GM12878 (cell line): ENCODE measurements around the gene QSOX1. TPM values are rescaled to one million over a fixed set of nuclear protein-coding genes. Genes with fewer than 3 reads are reported as not detected.

Experiments
- BCL11A ChIP-seq: IDR thresholded peaks from 2 replicates; pipeline ENCODE4 v1.6.1; 2011; ENCODE audit warnings: low read depth, low read length
- BRCA1 ChIP-seq: IDR thresholded peaks from 2 replicates; pipeline ENCODE4 v1.6.1; 2011; ENCODE audit warnings: low read depth, low read length, improper control_type of control experiment
- FOS ChIP-seq: IDR thresholded peaks from 3 replicates; pipeline ENCODE4 v1.6.1; 2011; ENCODE audit warnings: borderline replicate concordance; ENCODE audit not compliant: insufficient read length; ENCODE audit errors: extremely low read depth
- HDAC6 ChIP-seq: fragments of 200-600 bp; sonication (generic); IDR thresholded peaks from one replicate; pipeline ENCODE4 v1.8.0; 2017; ENCODE audit warnings: antibody characterized with exemption; ENCODE audit not compliant: unreplicated experiment
- NFIC ChIP-seq: IDR thresholded peaks from 2 replicates; pipeline ENCODE4 v1.6.1; 2012; ENCODE audit warnings: low read depth, mild to moderate bottlenecking, inconsistent platforms, low read length, moderate library complexity
- NR2C2 ChIP-seq: IDR thresholded peaks from 2 replicates; pipeline ENCODE4 v1.6.1; 2011; ENCODE audit warnings: borderline replicate concordance, low read depth; ENCODE audit not compliant: control insufficient read depth, insufficient read length
- POLR2AphosphoS5 ChIP-seq: IDR thresholded peaks from 2 replicates; pipeline ENCODE4 v1.6.1; 2011; ENCODE audit warnings: mild to moderate bottlenecking, low read length, inconsistent platforms
- RAD51 ChIP-seq: fragments of 450-650 bp; IDR thresholded peaks from 2 replicates; pipeline ENCODE4 v1.6.1; 2016; ENCODE audit warnings: moderate library complexity, mild to moderate bottlenecking, inconsistent platforms
- SMAD5 ChIP-seq: IDR thresholded peaks from 2 replicates; pipeline ENCODE4 v1.6.1; 2016; ENCODE audit warnings: antibody characterized with exemption, low read depth
- polyA plus RNA-seq, 11 experiments: library from polyadenylated mRNA; depleted of rRNA in 4 of 11; unstranded in 6 of 11; stranded (reverse) in 5 of 11; fragments of >200 nt; fragmentation: Nextera tagmentation in 4 of 11; fragmentation: Illumina TruSeq in 1 of 11; extraction: Ambion mirVana in 4 of 11; extraction: Trizol in 1 of 11; gene quantifications; 1 replicate in 1 of 11; 2 replicates in 10 of 11; pipeline versions ENCODE4 v1.2.1 to v1.2.3, GENCODE V29; 2011 to 2016; ENCODE audit warnings: inconsistent platforms in 2 of 11, missing spikeins in 2 of 11, low read depth in 1 of 11
- total RNA-seq, 4 experiments: library from RNA; depleted of rRNA in 3 of 4; stranded (reverse); fragments of >200 nt in 3 of 4; fragmentation: Illumina TruSeq in 1 of 4; extraction: Trizol in 1 of 4; gene quantifications; 2 replicates each; pipeline versions ENCODE4 v1.2.1 to v1.2.3, GENCODE V29; 2013 to 2021
- TF ChIP-seq, protein P1 (sequence below): fragments of 450-650 bp; IDR thresholded peaks from 2 replicates; pipeline ENCODE4 v1.6.1; 2018; ENCODE audit warnings: mild to moderate bottlenecking, low read depth, moderate library complexity; ENCODE audit not compliant: partially characterized antibody
- TF ChIP-seq, protein P2 (sequence below): fragments of 450-650 bp; IDR thresholded peaks from 2 replicates; pipeline ENCODE4 v1.6.1; 2017; ENCODE audit warnings: antibody characterized with exemption, mild to moderate bottlenecking, moderate library complexity
- TF ChIP-seq, protein P3 (sequence below): fragments of 450-650 bp; IDR thresholded peaks from 2 replicates; pipeline ENCODE4 v1.6.1; 2017; ENCODE audit warnings: low read depth, mild to moderate bottlenecking, moderate library complexity

The QSOX1 gene
- total and polyA plus RNA-seq, 10 of the 15 experiments (the other 5 are each of a cell fraction or from before 2014, with no cell fraction given): 1.8 to 31.3 (median 11.2) TPM

DNA sequence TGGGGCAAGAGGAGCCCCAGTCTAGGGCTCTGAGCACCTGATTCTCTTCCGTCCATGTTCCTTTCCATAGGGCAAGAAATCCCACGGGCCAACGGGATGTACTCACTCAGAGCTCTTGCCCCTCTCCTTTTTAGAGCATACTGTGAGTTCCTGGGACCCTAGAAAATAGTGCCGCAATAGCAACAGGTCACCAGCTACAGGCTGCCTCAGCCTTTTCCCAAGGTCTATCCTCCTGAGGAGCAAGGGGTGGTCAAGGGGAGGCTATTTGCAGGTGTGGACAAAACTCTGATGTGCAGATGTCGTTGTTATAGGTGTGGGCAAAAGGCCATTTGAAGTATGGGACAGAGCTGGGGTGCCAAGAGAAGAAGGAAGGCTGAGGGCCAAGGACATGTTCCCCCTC is 1.6 kb upstream of the QSOX1 start (continued):
- TF ChIP-seq, protein P1, sequence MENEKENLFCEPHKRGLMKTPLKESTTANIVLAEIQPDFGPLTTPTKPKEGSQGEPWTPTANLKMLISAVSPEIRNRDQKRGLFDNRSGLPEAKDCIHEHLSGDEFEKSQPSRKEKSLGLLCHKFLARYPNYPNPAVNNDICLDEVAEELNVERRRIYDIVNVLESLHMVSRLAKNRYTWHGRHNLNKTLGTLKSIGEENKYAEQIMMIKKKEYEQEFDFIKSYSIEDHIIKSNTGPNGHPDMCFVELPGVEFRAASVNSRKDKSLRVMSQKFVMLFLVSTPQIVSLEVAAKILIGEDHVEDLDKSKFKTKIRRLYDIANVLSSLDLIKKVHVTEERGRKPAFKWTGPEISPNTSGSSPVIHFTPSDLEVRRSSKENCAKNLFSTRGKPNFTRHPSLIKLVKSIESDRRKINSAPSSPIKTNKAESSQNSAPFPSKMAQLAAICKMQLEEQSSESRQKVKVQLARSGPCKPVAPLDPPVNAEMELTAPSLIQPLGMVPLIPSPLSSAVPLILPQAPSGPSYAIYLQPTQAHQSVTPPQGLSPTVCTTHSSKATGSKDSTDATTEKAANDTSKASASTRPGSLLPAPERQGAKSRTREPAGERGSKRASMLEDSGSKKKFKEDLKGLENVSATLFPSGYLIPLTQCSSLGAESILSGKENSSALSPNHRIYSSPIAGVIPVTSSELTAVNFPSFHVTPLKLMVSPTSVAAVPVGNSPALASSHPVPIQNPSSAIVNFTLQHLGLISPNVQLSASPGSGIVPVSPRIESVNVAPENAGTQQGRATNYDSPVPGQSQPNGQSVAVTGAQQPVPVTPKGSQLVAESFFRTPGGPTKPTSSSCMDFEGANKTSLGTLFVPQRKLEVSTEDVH: no peak
- TF ChIP-seq POLR2AphosphoS5 (no peak), HDAC6 (no peak), NFIC (no peak), BCL11A (no peak), RAD51 (no peak), NR2C2 (no peak), SMAD5 (no peak), FOS (no peak), BRCA1 (no peak)
- TF ChIP-seq, protein P2, sequence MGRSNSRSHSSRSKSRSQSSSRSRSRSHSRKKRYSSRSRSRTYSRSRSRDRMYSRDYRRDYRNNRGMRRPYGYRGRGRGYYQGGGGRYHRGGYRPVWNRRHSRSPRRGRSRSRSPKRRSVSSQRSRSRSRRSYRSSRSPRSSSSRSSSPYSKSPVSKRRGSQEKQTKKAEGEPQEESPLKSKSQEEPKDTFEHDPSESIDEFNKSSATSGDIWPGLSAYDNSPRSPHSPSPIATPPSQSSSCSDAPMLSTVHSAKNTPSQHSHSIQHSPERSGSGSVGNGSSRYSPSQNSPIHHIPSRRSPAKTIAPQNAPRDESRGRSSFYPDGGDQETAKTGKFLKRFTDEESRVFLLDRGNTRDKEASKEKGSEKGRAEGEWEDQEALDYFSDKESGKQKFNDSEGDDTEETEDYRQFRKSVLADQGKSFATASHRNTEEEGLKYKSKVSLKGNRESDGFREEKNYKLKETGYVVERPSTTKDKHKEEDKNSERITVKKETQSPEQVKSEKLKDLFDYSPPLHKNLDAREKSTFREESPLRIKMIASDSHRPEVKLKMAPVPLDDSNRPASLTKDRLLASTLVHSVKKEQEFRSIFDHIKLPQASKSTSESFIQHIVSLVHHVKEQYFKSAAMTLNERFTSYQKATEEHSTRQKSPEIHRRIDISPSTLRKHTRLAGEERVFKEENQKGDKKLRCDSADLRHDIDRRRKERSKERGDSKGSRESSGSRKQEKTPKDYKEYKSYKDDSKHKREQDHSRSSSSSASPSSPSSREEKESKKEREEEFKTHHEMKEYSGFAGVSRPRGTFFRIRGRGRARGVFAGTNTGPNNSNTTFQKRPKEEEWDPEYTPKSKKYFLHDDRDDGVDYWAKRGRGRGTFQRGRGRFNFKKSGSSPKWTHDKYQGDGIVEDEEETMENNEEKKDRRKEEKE: no peak
- TF ChIP-seq, protein P3, sequence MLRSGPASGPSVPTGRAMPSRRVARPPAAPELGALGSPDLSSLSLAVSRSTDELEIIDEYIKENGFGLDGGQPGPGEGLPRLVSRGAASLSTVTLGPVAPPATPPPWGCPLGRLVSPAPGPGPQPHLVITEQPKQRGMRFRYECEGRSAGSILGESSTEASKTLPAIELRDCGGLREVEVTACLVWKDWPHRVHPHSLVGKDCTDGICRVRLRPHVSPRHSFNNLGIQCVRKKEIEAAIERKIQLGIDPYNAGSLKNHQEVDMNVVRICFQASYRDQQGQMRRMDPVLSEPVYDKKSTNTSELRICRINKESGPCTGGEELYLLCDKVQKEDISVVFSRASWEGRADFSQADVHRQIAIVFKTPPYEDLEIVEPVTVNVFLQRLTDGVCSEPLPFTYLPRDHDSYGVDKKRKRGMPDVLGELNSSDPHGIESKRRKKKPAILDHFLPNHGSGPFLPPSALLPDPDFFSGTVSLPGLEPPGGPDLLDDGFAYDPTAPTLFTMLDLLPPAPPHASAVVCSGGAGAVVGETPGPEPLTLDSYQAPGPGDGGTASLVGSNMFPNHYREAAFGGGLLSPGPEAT: no peak
